HG03354 (cell line): Measurements from ENCODE around the gene TUBGCP6.

ENCODE experiments used
- ATAC-seq: cut with Tn5 transposase; IDR thresholded peaks from one replicate; pipeline ENCODE4 v1.9.1; 2021; ENCODE audit warnings: mild to moderate bottlenecking; ENCODE audit not compliant: unreplicated experiment, poor library complexity, severe bottlenecking

TUBGCP6 gene

GRCh38 chr22:50232481-50233151 is 12.2 kb downstream of the TUBGCP6 start:
- no peak for ATAC-seq

- no peak for ATAC-seq
These were observed 15.5 kb downstream of the TUBGCP6 start for GRCh38 chr22:50229370-50229769.

- no peak for ATAC-seq
These were observed 16.5 kb downstream of the TUBGCP6 start for GRCh38 chr22:50228366-50228765.

- no peak for ATAC-seq
These were observed 17.1 kb downstream of the TUBGCP6 start for GRCh38 chr22:50227579-50228215.

- no peak for ATAC-seq
These were observed 18.0 kb downstream of the TUBGCP6 start for GRCh38 chr22:50226875-50227165.

- no peak for ATAC-seq
These were observed 18.6 kb downstream of the TUBGCP6 start for GRCh38 chr22:50226063-50226874.

GRCh38 chr22:50225200-50225969 is 19.4 kb downstream of the TUBGCP6 start:
- no peak for ATAC-seq

- no peak for ATAC-seq
These were observed 20.8 kb downstream of the TUBGCP6 start for GRCh38 chr22:50224071-50224470.

GRCh38 chr22:50222508-50222907 is 22.3 kb downstream of the TUBGCP6 start:
- ATAC-seq: no peak

- ATAC-seq: no peak
These were observed 23.2 kb downstream of the TUBGCP6 start for GRCh38 chr22:50221410-50222300.

GRCh38 chr22:50220603-50221409 is 24.0 kb downstream of the TUBGCP6 start:
- ATAC-seq: no peak

GRCh38 chr22:50219800-50220602 is 24.8 kb downstream of the TUBGCP6 start:
- no peak for ATAC-seq

- no peak for ATAC-seq
These were observed 25.7 kb downstream of the TUBGCP6 start for GRCh38 chr22:50218996-50219727.

GRCh38 chr22:50218153-50218995 is 26.4 kb downstream of the TUBGCP6 start:
- ATAC-seq: no peak

- ATAC-seq: no peak
These were observed 27.2 kb downstream of the TUBGCP6 start for GRCh38 chr22:50217543-50218152.
